ENCODE data around the gene MYO3B. TPM values are rescaled to one million over a fixed set of nuclear protein-coding genes. Genes with fewer than 3 reads are reported as not detected.

Gene MYO3B
- total RNA-seq, 1 donor from 2014 or later: 0.05 TPM

GRCh38 chr2:170324640-170325046 is 146.7 kb downstream of the MYO3B start:
- Histone ChIP-seq H3K4me1 (no peaks in the 10 kb centered on the region), H3K9me3 (replicated peaks) (peaks cover 21% of the 10 kb centered on the region), H3K27me3 (ENCODE audit: low read depth) (peaks cover 5% of the 10 kb centered on the region), H3K27ac (replicated peaks) (no peak overlapping the region), H3K4me3 (no peak overlapping the region), H3K36me3 (no peaks in the 10 kb centered on the region)
- peak; percentile 67 for TF ChIP-seq CTCF (IDR thresholded peaks at IDR 0.05; ENCODE audit: borderline replicate concordance)
- no peak for DNase-seq
- intact Hi-C loops (cut with micrococcal nuclease): no loop called here

GRCh38 chr2:170330881-170331280 is 152.9 kb downstream of the MYO3B start:
- TF ChIP-seq CTCF (IDR thresholded peaks at IDR 0.05; ENCODE audit: borderline replicate concordance): no peak
- Histone ChIP-seq H3K36me3 (no peaks in the 10 kb centered on the region), H3K27me3 (ENCODE audit: low read depth) (peaks cover 38% of the 10 kb centered on the region), H3K4me1 (no peaks in the 10 kb centered on the region), H3K4me3 (no peak overlapping the region), H3K9me3 (replicated peaks) (peaks cover 11% of the 10 kb centered on the region), H3K27ac (replicated peaks) (no peak overlapping the region)
- intact Hi-C loops (cut with micrococcal nuclease): no loop called here
- DNase-seq: no peak

- no peaks in the 10 kb centered on the region for H3K36me3 ChIP-seq
- H3K27ac ChIP-seq (replicated peaks): no peak overlapping the region
- no peaks in the 10 kb centered on the region for H3K4me1 ChIP-seq
- H3K9me3 ChIP-seq (replicated peaks): peaks cover 11% of the 10 kb centered on the region
- no peak for DNase-seq
- no peak for TF ChIP-seq CTCF (IDR thresholded peaks at IDR 0.05; ENCODE audit: borderline replicate concordance)
- H3K27me3 ChIP-seq (ENCODE audit: low read depth): peaks cover 52% of the 10 kb centered on the region
- H3K4me3 ChIP-seq: no peak overlapping the region
- intact Hi-C loops (cut with micrococcal nuclease): no loop called here
Observed at GRCh38 chr2:170332676-170333402, 154.9 kb downstream of the MYO3B start.

- intact Hi-C loops (cut with micrococcal nuclease): no loop called here
- H3K9me3 ChIP-seq (replicated peaks): peaks cover 11% of the 10 kb centered on the region
- TF ChIP-seq CTCF (IDR thresholded peaks at IDR 0.05; ENCODE audit: borderline replicate concordance): no peak
- H3K27ac ChIP-seq (replicated peaks): no peak overlapping the region
- DNase-seq: no peak
- H3K4me3 ChIP-seq: no peak overlapping the region
- peaks cover 65% of the 10 kb centered on the region for H3K27me3 ChIP-seq (ENCODE audit: low read depth)
- no peaks in the 10 kb centered on the region for H3K36me3 ChIP-seq
- no peaks in the 10 kb centered on the region for H3K4me1 ChIP-seq
Observed at GRCh38 chr2:170335351-170335750, 157.4 kb downstream of the MYO3B start.

- Histone ChIP-seq H3K36me3 (no peaks in the 10 kb centered on the region), H3K4me1 (no peaks in the 10 kb centered on the region), H3K27me3 (ENCODE audit: low read depth) (peaks cover 68% of the 10 kb centered on the region), H3K4me3 (no peak overlapping the region), H3K27ac (replicated peaks) (no peak overlapping the region), H3K9me3 (replicated peaks) (peaks cover 5% of the 10 kb centered on the region)
- no peak for TF ChIP-seq CTCF (IDR thresholded peaks at IDR 0.05; ENCODE audit: borderline replicate concordance)
- intact Hi-C loops (cut with micrococcal nuclease): no loop called here
- DNase-seq: no peak
Observed at GRCh38 chr2:170336408-170336807, 158.5 kb downstream of the MYO3B start.
